ENCODE measurements around the gene PLCE1.

Gene PLCE1

GRCh38 chr10:93993414-93993781 is 333 bp upstream of the PLCE1 start:
- no peak for DNase-seq (ENCODE audit: low read depth in 1 of 2, low spot score in 1 of 2)

GRCh38 chr10:93994438-93994801 is 689 bp downstream of the PLCE1 start:
- DNase-seq (ENCODE audit: low read depth in 1 of 2, low spot score in 1 of 2) = no peak

- no peak for DNase-seq (ENCODE audit: low read depth in 1 of 2, low spot score in 1 of 2)
Observed at GRCh38 chr10:93995182-93995581, 1.5 kb downstream of the PLCE1 start.

- no peak for DNase-seq (ENCODE audit: low read depth in 1 of 2, low spot score in 1 of 2)
Observed at GRCh38 chr10:93995598-93996271, 2.0 kb downstream of the PLCE1 start.

GRCh38 chr10:93996551-93996950 is 2.8 kb downstream of the PLCE1 start:
- DNase-seq (ENCODE audit: low read depth in 1 of 2, low spot score in 1 of 2) = no peak

GRCh38 chr10:93997546-93997945 is 3.8 kb downstream of the PLCE1 start:
- DNase-seq (ENCODE audit: low read depth in 1 of 2, low spot score in 1 of 2) = no peak

- DNase-seq (ENCODE audit: low read depth in 1 of 2, low spot score in 1 of 2) = no peak
Observed at GRCh38 chr10:93999401-93999851, 5.7 kb downstream of the PLCE1 start.

- DNase-seq (ENCODE audit: low read depth in 1 of 2, low spot score in 1 of 2) = no peak
Observed at GRCh38 chr10:94000638-94001415, 7.1 kb downstream of the PLCE1 start.

- DNase-seq (ENCODE audit: low read depth in 1 of 2, low spot score in 1 of 2) = no peak
Observed at GRCh38 chr10:94001416-94001810, 7.7 kb downstream of the PLCE1 start.

GRCh38 chr10:94002156-94002555 is 8.4 kb downstream of the PLCE1 start:
- no peak for DNase-seq (ENCODE audit: low read depth in 1 of 2, low spot score in 1 of 2)

- DNase-seq (ENCODE audit: low read depth in 1 of 2, low spot score in 1 of 2) = no peak
Observed at GRCh38 chr10:94003488-94003887, 9.8 kb downstream of the PLCE1 start.

GRCh38 chr10:94005050-94005449 is 11.3 kb downstream of the PLCE1 start:
- DNase-seq (ENCODE audit: low read depth in 1 of 2, low spot score in 1 of 2) = no peak

GRCh38 chr10:94006591-94007550 is 13.1 kb downstream of the PLCE1 start:
- DNase-seq (ENCODE audit: low read depth in 1 of 2, low spot score in 1 of 2) = no peak

- DNase-seq (ENCODE audit: low read depth in 1 of 2, low spot score in 1 of 2) = no peak
Observed at GRCh38 chr10:94008526-94008925, 14.8 kb downstream of the PLCE1 start.

GRCh38 chr10:94010116-94010515 is 16.4 kb downstream of the PLCE1 start:
- DNase-seq (ENCODE audit: low read depth in 1 of 2, low spot score in 1 of 2) = no peak

GRCh38 chr10:94010886-94011285 is 17.2 kb downstream of the PLCE1 start:
- DNase-seq (ENCODE audit: low read depth in 1 of 2, low spot score in 1 of 2) = no peak

GRCh38 chr10:94011296-94011695 is 17.6 kb downstream of the PLCE1 start:
- DNase-seq (ENCODE audit: low read depth in 1 of 2, low spot score in 1 of 2) = no peak

GRCh38 chr10:94012834-94013233 is 19.1 kb downstream of the PLCE1 start:
- DNase-seq (ENCODE audit: low read depth in 1 of 2, low spot score in 1 of 2) = no peak

GRCh38 chr10:94013331-94013760 is 19.6 kb downstream of the PLCE1 start:
- no peak for DNase-seq (ENCODE audit: low read depth in 1 of 2, low spot score in 1 of 2)

GRCh38 chr10:94014304-94014703 is 20.6 kb downstream of the PLCE1 start:
- DNase-seq (ENCODE audit: low read depth in 1 of 2, low spot score in 1 of 2) = no peak
